ENCODE data around the gene PSMB4.
"Not testable (repeated sequence)": the region's sequence is repeated elsewhere in the genome, so short reads cannot be mapped to it uniquely, and the experiment has no call there.

The PSMB4 gene

DNA sequence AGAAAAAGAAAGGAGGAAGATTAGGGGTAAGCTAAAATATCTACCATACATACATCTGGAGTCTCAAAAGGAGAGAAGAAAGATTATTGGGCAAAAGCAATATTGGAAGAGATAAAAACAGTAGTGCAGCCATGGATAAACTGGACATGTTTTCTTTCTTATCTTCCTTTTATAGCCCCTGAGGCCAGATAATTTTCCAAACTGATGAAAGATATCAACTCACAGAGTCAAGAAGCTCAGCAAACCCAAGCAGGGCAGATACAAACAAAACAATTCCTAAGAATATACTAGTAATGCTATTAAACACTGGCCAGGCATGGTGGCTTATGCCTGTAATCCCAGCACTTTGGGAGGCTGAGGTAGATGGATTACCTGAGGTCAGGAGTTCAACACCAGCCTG is 5.8 kb upstream of the PSMB4 start:
- Histone ChIP-seq H3K27me3 (ENCODE audit: control insufficient read depth, insufficient read depth, low read length) (no peaks in the 10 kb centered on the region), H3K9ac (ENCODE audit: low read depth, low read length) (no peak overlapping the region), H3K4me3 (ENCODE audit: low read depth, low read length) (no peak overlapping the region), H3K9me3 (ENCODE audit: control insufficient read depth, insufficient read depth, low read length) (no peaks in the 10 kb centered on the region), H3K4me1 (ENCODE audit: control insufficient read depth, insufficient read depth, low read length) (no peaks in the 10 kb centered on the region), H3K36me3 (ENCODE audit: control insufficient read depth, insufficient read depth, low read length) (no peaks in the 10 kb centered on the region)

DNA sequence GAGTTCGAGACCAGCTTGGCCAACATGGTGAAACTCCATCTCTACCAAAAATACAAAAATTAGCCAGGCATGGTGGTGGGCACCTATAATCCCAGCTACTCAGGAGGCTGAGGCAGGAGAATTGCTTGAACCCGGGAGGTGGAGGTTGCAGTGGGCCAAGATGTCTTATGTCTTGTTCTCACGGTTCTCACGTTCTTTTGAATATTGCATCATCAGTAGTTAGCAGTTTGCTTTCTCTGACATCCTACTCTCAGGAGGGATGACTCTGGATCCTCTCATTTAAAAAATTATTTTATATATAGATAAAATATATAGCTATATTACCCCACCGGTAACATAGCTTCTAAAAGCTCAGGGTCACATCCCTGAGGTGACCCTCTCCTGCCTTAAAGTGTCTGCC is 3.1 kb upstream of the PSMB4 start:
- H3K27me3 ChIP-seq (ENCODE audit: control insufficient read depth, insufficient read depth, low read length); H3K9me3 ChIP-seq (ENCODE audit: control insufficient read depth, insufficient read depth, low read length); H3K36me3 ChIP-seq (ENCODE audit: control insufficient read depth, insufficient read depth, low read length); H3K4me3 ChIP-seq (ENCODE audit: low read depth, low read length); H3K9ac ChIP-seq (ENCODE audit: low read depth, low read length); H3K4me1 ChIP-seq (ENCODE audit: control insufficient read depth, insufficient read depth, low read length): not testable (repeated sequence)

DNA sequence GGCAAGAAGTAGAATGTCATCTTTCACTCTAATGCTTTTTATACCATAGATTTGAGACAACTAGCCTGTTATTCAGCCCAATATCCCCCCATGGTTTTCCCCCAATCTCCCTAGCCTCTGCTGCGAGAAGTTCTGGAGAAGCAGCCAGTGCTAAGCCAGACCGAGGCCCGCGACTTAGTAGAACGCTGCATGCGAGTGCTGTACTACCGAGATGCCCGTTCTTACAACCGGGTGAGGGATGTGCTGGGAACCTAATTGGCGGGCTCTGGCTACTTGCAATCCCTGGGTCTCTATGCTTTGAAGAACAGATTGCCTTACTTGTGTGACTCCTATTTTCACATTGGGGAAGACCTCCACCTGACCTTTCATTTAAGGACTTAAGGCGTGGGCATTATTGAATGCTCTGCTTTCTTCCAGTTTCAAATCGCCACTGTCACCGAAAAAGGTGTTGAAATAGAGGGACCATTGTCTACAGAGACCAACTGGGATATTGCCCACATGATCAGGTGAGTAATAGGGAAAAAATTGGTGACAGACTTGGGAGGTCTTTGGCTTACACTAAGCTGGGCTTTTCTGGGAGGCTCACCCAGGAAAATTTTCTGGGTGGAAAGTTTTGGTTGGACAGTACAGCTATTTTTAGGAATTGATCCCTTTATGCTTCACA is 1.9 kb downstream of the PSMB4 start:
- Histone ChIP-seq H3K36me3 (ENCODE audit: control insufficient read depth, insufficient read depth, low read length) (peaks cover 31% of the 10 kb centered on the region), H3K27me3 (ENCODE audit: control insufficient read depth, insufficient read depth, low read length) (no peaks in the 10 kb centered on the region), H3K9ac (ENCODE audit: low read depth, low read length) (no peak overlapping the region), H3K9me3 (ENCODE audit: control insufficient read depth, insufficient read depth, low read length) (no peaks in the 10 kb centered on the region), H3K4me1 (ENCODE audit: control insufficient read depth, insufficient read depth, low read length) (no peaks in the 10 kb centered on the region), H3K4me3 (ENCODE audit: low read depth, low read length) (peak overlapping the region; percentile 95)

DNA sequence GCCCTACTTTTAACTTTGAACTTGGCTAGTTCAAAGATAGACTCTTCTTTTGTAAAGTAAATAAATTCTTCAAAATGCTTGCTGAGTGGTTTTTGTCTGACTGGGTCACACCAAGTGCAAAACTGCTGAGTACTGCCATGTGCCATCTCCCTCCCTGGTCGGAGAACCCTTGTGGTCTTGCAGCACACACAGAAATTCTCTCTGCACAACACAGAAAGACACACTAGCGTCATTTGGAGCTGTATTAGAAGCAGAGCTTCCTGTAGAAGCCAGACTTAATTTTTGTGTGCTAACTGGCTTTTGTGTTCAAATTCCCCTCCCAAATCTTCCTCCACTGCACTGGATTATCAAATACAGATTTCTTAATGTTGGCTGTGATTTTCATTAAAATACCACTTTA is 2.5 kb downstream of the PSMB4 start:
- Histone ChIP-seq H3K9me3 (ENCODE audit: control insufficient read depth, insufficient read depth, low read length) (no peaks in the 10 kb centered on the region), H3K36me3 (ENCODE audit: control insufficient read depth, insufficient read depth, low read length) (peaks cover 35% of the 10 kb centered on the region), H3K4me3 (ENCODE audit: low read depth, low read length) (no peak overlapping the region), H3K9ac (ENCODE audit: low read depth, low read length) (no peak overlapping the region), H3K27me3 (ENCODE audit: control insufficient read depth, insufficient read depth, low read length) (no peaks in the 10 kb centered on the region), H3K4me1 (ENCODE audit: control insufficient read depth, insufficient read depth, low read length) (no peaks in the 10 kb centered on the region)

DNA sequence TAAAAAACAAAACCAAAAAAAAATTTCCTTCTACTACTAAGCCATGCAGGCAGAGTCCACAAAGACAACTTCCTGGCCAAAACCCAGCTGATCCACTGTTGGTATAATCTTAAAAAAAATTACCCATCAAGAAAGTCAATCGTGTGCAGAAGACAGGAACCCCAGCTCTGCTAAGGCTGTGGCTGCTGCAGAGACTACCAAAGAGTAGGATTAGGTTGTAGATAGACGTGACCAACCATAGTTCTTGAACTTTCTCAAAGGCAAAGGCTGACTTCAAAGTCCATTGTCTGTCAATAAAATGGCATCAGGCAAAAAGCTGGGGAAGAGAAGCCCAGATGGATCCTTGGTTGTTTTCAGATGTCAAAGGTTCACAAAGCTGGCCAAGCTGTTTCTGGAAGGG is 3.4 kb downstream of the PSMB4 start:
- Histone ChIP-seq H3K4me3 (ENCODE audit: low read depth, low read length) (no peak overlapping the region), H3K27me3 (ENCODE audit: control insufficient read depth, insufficient read depth, low read length) (no peaks in the 10 kb centered on the region), H3K4me1 (ENCODE audit: control insufficient read depth, insufficient read depth, low read length) (no peaks in the 10 kb centered on the region), H3K9me3 (ENCODE audit: control insufficient read depth, insufficient read depth, low read length) (no peaks in the 10 kb centered on the region), H3K9ac (ENCODE audit: low read depth, low read length) (no peak overlapping the region), H3K36me3 (ENCODE audit: control insufficient read depth, insufficient read depth, low read length) (peaks cover 40% of the 10 kb centered on the region)

DNA sequence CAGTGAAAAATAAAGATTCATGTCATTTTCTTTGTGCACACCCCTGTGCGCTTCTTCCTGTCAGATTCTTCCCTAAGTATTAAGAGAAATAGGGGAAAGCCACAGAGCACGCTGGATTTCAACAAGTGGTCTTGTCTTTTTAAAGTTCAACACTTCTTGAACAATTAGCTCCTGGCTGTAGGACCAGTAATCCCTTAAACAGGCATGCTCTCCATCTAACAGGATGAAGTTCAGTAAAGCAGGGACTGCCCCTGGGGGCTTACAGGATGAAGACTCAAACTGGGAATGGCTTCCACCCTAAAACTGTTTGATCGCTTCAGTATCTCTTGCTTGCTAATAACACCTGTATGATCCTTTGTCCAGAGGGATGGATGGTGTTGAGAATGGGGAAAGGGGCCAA is 4.2 kb downstream of the PSMB4 start:
- Histone ChIP-seq H3K4me1 (ENCODE audit: control insufficient read depth, insufficient read depth, low read length) (no peaks in the 10 kb centered on the region), H3K9ac (ENCODE audit: low read depth, low read length) (no peak overlapping the region), H3K36me3 (ENCODE audit: control insufficient read depth, insufficient read depth, low read length) (peaks cover 49% of the 10 kb centered on the region), H3K27me3 (ENCODE audit: control insufficient read depth, insufficient read depth, low read length) (no peaks in the 10 kb centered on the region), H3K4me3 (ENCODE audit: low read depth, low read length) (no peak overlapping the region), H3K9me3 (ENCODE audit: control insufficient read depth, insufficient read depth, low read length) (no peaks in the 10 kb centered on the region)

DNA sequence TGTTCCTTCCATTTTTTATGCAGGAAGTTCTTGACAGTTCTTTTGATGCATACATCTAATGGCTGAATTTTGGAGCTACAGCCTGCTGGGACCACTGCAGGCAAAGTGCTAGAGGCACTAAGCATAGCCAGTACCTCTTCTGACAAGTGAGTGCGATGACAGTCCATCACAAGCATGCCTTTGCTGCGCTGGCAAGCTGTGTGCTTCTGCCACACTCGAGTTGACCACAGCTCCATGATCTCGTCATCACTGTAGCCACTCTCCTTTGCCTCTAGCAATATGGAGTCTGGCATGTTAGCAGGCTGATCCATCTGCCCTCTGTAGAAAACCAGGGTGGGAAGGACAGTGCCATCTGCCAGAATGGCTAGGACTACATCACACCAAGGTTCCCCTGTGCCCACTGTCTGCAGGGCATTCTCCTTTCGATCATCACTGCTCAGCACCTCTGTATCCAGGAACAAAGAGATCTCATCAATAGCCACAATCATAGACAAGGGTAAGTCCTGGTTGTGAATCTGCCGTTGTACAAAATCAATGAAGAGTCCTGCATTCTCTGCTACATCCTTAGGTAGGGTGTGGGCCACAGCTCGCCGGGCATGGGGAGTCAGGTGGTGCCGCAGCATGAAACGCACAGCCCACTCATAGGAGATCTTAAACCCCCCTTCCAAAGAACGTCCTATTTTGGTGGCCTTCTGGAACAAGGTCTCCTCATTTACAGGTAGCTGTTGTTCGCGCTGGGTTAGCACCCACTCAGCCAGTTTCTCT is 6.0 kb downstream of the PSMB4 start:
- Histone ChIP-seq H3K9ac (ENCODE audit: low read depth, low read length) (no peak overlapping the region), H3K36me3 (ENCODE audit: control insufficient read depth, insufficient read depth, low read length) (peaks cover 56% of the 10 kb centered on the region), H3K27me3 (ENCODE audit: control insufficient read depth, insufficient read depth, low read length) (no peaks in the 10 kb centered on the region), H3K4me1 (ENCODE audit: control insufficient read depth, insufficient read depth, low read length) (no peaks in the 10 kb centered on the region), H3K9me3 (ENCODE audit: control insufficient read depth, insufficient read depth, low read length) (no peaks in the 10 kb centered on the region), H3K4me3 (ENCODE audit: low read depth, low read length) (no peak overlapping the region)

DNA sequence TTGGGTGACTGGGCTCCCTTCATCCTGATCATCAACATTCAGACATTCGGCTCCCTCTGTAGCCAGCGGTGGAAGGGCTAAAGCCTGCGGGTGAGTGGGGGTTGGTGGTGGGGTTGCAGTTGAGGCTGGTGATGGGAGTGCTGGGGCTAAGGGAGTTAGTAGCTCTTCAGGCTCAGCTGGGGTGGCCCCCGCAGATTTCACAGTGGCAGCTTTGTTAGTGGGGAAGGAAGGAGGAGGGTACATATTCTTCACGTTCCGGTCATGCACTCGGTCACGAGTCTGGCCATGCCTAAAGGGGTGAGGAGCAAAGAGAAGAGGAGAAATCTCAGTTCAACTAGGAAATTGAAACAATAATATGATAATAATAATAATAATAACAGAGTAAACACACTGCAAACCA is 6.8 kb downstream of the PSMB4 start:
- H3K36me3 ChIP-seq (ENCODE audit: control insufficient read depth, insufficient read depth, low read length), result peaks cover 53% of the 10 kb centered on the region
- H3K9ac ChIP-seq (ENCODE audit: low read depth, low read length), result no peak overlapping the region
- H3K9me3 ChIP-seq (ENCODE audit: control insufficient read depth, insufficient read depth, low read length), result no peaks in the 10 kb centered on the region
- H3K4me3 ChIP-seq (ENCODE audit: low read depth, low read length), result no peak overlapping the region
- no peaks in the 10 kb centered on the region for H3K27me3 ChIP-seq (ENCODE audit: control insufficient read depth, insufficient read depth, low read length)
- no peaks in the 10 kb centered on the region for H3K4me1 ChIP-seq (ENCODE audit: control insufficient read depth, insufficient read depth, low read length)

DNA sequence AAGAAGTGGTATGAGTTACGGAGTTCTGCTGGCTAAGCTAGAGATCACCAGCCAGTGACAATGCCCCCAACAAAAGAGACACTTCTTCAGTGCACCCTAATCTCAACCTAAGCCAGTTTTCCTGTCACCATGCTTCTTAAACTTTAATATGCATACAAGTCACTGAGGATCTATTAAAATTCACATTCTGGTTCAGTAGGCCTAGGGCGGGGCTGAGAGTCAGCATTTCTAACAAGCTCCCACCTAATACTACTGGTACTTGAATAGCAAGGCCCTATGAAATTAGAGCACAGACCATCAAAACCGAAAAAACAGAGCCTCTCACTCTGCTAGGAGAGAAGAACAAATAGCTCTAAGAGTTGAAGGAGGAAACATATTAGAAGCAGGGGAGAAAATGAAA is 7.9 kb downstream of the PSMB4 start:
- H3K4me3 ChIP-seq (ENCODE audit: low read depth, low read length), result no peak overlapping the region
- H3K4me1 ChIP-seq (ENCODE audit: control insufficient read depth, insufficient read depth, low read length), result no peaks in the 10 kb centered on the region
- H3K36me3 ChIP-seq (ENCODE audit: control insufficient read depth, insufficient read depth, low read length), result peaks cover 45% of the 10 kb centered on the region
- H3K9me3 ChIP-seq (ENCODE audit: control insufficient read depth, insufficient read depth, low read length), result no peaks in the 10 kb centered on the region
- no peaks in the 10 kb centered on the region for H3K27me3 ChIP-seq (ENCODE audit: control insufficient read depth, insufficient read depth, low read length)
- no peak overlapping the region for H3K9ac ChIP-seq (ENCODE audit: low read depth, low read length)

DNA sequence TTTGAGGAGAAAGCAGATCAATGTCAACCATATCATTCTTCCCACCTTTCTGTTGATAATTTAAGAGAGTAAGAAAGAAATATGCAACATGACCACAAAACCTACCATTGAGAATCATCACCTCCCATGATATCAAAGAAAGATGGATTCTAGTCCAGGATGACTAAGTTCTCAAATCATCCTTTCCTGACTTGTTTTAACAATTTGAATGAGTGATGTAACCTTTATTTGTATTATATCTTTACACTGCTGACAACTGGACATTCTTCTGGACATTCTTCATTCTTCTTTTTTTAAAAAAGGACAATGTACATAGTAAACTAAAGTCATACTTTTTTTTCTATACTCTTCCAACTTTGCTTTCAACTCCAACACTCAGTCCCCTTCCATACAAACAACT is 9.5 kb downstream of the PSMB4 start:
- Histone ChIP-seq H3K4me1 (ENCODE audit: control insufficient read depth, insufficient read depth, low read length) (no peaks in the 10 kb centered on the region), H3K9me3 (ENCODE audit: control insufficient read depth, insufficient read depth, low read length) (no peaks in the 10 kb centered on the region), H3K27me3 (ENCODE audit: control insufficient read depth, insufficient read depth, low read length) (no peaks in the 10 kb centered on the region), H3K36me3 (ENCODE audit: control insufficient read depth, insufficient read depth, low read length) (peaks cover 43% of the 10 kb centered on the region), H3K4me3 (ENCODE audit: low read depth, low read length) (no peak overlapping the region), H3K9ac (ENCODE audit: low read depth, low read length) (no peak overlapping the region)

DNA sequence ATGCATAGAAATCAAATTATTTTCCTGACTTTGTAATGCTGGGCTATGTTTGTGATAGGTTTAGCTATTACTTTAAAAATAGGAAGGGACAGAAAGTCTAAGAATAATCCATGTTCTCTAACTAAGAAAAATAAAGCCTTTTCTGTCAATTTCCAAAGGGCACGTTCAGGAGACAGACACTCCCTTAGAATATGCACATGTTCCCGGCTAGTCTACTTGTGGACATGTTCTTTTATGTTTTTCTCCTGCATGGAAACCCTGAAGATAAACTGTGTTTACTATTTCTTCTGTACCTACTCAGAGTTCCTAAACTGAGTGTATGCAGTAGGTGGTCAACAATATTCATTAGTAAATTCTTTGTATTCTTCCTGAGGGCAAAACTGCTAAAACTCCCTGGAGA is 12.5 kb downstream of the PSMB4 start:
- Histone ChIP-seq H3K9me3 (ENCODE audit: control insufficient read depth, insufficient read depth, low read length) (no peaks in the 10 kb centered on the region), H3K27me3 (ENCODE audit: control insufficient read depth, insufficient read depth, low read length) (no peaks in the 10 kb centered on the region), H3K4me1 (ENCODE audit: control insufficient read depth, insufficient read depth, low read length) (no peaks in the 10 kb centered on the region), H3K4me3 (ENCODE audit: low read depth, low read length) (no peak overlapping the region), H3K9ac (ENCODE audit: low read depth, low read length) (no peak overlapping the region), H3K36me3 (ENCODE audit: control insufficient read depth, insufficient read depth, low read length) (peaks cover 36% of the 10 kb centered on the region)

DNA sequence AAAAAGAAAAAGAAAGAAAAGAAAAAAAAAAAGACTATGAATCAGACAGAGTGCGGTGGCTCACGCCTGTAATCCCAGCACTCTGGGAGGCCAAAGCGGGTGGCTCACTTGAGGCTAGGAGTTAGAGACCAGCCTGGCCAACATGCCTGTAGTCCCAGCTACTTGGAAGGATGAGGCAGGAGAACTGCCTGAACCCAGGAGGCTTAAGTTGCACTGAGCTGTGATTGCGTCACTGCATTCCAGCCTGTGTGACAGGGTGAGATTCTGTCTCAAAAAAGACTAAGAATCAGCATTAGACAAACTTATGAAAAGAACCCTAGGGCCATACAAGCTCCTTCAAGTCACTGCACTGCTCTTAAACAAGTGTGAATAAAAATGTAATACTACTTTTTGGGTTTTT is 16.9 kb downstream of the PSMB4 start:
- H3K4me3 ChIP-seq (ENCODE audit: low read depth, low read length), result no peak overlapping the region
- peaks cover 31% of the 10 kb centered on the region for H3K36me3 ChIP-seq (ENCODE audit: control insufficient read depth, insufficient read depth, low read length)
- no peaks in the 10 kb centered on the region for H3K4me1 ChIP-seq (ENCODE audit: control insufficient read depth, insufficient read depth, low read length)
- no peaks in the 10 kb centered on the region for H3K9me3 ChIP-seq (ENCODE audit: control insufficient read depth, insufficient read depth, low read length)
- no peaks in the 10 kb centered on the region for H3K27me3 ChIP-seq (ENCODE audit: control insufficient read depth, insufficient read depth, low read length)
- H3K9ac ChIP-seq (ENCODE audit: low read depth, low read length), result no peak overlapping the region

Measured in iPS-15b (cell line).